Measurements from ENCODE around the gene VWA8. TPM values are rescaled to one million over a fixed set of nuclear protein-coding genes. Genes with fewer than 3 reads are reported as not detected.
"Not testable (repeated sequence)": the region's sequence is repeated elsewhere in the genome, so short reads cannot be mapped to it uniquely, and the experiment has no call there.

The VWA8 gene
- total RNA-seq, 1 experiment from 2014 or later, result 4.6 TPM

- no peak for DNase-seq (ENCODE audit: low spot score)
Measured at GRCh38 chr13:41588448-41588847, 372.5 kb downstream of the VWA8 start.

GRCh38 chr13:41587490-41587889, 373.4 kb downstream of the VWA8 start:
- no peak for DNase-seq (ENCODE audit: low spot score)

- no peak for DNase-seq (ENCODE audit: low spot score)
Measured at GRCh38 chr13:41586216-41586615, 374.7 kb downstream of the VWA8 start.

- no peak for DNase-seq (ENCODE audit: low spot score)
Measured at GRCh38 chr13:41582027-41582463, 378.9 kb downstream of the VWA8 start.

- no peak for DNase-seq (ENCODE audit: low spot score)
Measured at GRCh38 chr13:41580345-41580744, 380.6 kb downstream of the VWA8 start.

GRCh38 chr13:41579881-41580280, 381.0 kb downstream of the VWA8 start:
- no peak for DNase-seq (ENCODE audit: low spot score)

- no peak for DNase-seq (ENCODE audit: low spot score)
Measured at GRCh38 chr13:41579168-41579567, 381.7 kb downstream of the VWA8 start.

- no peak for DNase-seq (ENCODE audit: low spot score)
Measured at GRCh38 chr13:41578371-41578770, 382.5 kb downstream of the VWA8 start.

GRCh38 chr13:41577436-41577835, 383.5 kb downstream of the VWA8 start:
- peak; percentile 16 for DNase-seq (ENCODE audit: low spot score)

- not testable (repeated sequence) for DNase-seq (ENCODE audit: low spot score)
Measured at GRCh38 chr13:41573640-41574039, 387.3 kb downstream of the VWA8 start.

GRCh38 chr13:41571817-41572340, 389.0 kb downstream of the VWA8 start:
- DNase-seq (ENCODE audit: low spot score), result not testable (repeated sequence)

- DNase-seq (ENCODE audit: low spot score), result peak; percentile 32
Measured at GRCh38 chr13:41568972-41569351, 391.9 kb downstream of the VWA8 start.

GRCh38 chr13:41568143-41568971, 392.6 kb downstream of the VWA8 start:
- DNase-seq (ENCODE audit: low spot score), result no peak

- DNase-seq (ENCODE audit: low spot score), result no peak
Measured at GRCh38 chr13:41567363-41567762, 393.5 kb downstream of the VWA8 start.

GRCh38 chr13:41565846-41566245, 395.1 kb downstream of the VWA8 start:
- DNase-seq (ENCODE audit: low spot score), result no peak

GRCh38 chr13:41565216-41565615, 395.7 kb downstream of the VWA8 start:
- DNase-seq (ENCODE audit: low spot score), result peak; percentile 59

- DNase-seq (ENCODE audit: low spot score), result no peak
Measured at GRCh38 chr13:41563984-41564365, 396.9 kb downstream of the VWA8 start.

GRCh38 chr13:41563341-41563983, 397.4 kb downstream of the VWA8 start:
- DNase-seq (ENCODE audit: low spot score), result peak; percentile 72

GRCh38 chr13:41562541-41563178, 398.2 kb downstream of the VWA8 start:
- no peak for DNase-seq (ENCODE audit: low spot score)

GRCh38 chr13:41562083-41562482, 398.8 kb downstream of the VWA8 start:
- DNase-seq (ENCODE audit: low spot score), result peak; percentile 64

GRCh38 chr13:41561170-41561569, 399.7 kb downstream of the VWA8 start:
- no peak for DNase-seq (ENCODE audit: low spot score)

GRCh38 chr13:41558781-41559560, 401.9 kb downstream of the VWA8 start:
- no peak for DNase-seq (ENCODE audit: low spot score)
